Endothelial cell of umbilical vein (primary cell): Measurements from ENCODE around the gene TIMM23B.
"Not testable (repeated sequence)": the region's sequence is repeated elsewhere in the genome, so short reads cannot be mapped to it uniquely, and the experiment has no call there.

ENCODE experiments used
- CTCF ChIP-seq, 2 donors: IDR thresholded peaks; 1 replicate in 1 of 2; 2 replicates in 1 of 2; pipeline ENCODE4 v1.5.1; 2011; ENCODE audit warnings: low read length in 2 of 2, mild to moderate bottlenecking in 2 of 2, moderate library complexity in 2 of 2, control low read depth in 1 of 2, inconsistent platforms in 1 of 2, low read depth in 1 of 2; ENCODE audit not compliant: insufficient read depth in 1 of 2; ENCODE audit errors: extremely low read depth in 1 of 2
- EZH2 ChIP-seq: IDR thresholded peaks from 2 replicates; pipeline ENCODE4 v1.6.1; 2012; ENCODE audit warnings: borderline replicate concordance, low read depth, mild to moderate bottlenecking, moderate library complexity, low read length, inconsistent platforms; ENCODE audit not compliant: severe bottlenecking
- FOS ChIP-seq: IDR thresholded peaks from 2 replicates; pipeline ENCODE4 v1.6.1; 2011; ENCODE audit warnings: mild to moderate bottlenecking, low read length, moderate library complexity, borderline replicate concordance; ENCODE audit not compliant: insufficient read depth
- GATA2 ChIP-seq: IDR thresholded peaks from 2 replicates; pipeline ENCODE4 v1.7.0; 2011; ENCODE audit warnings: low read depth, mild to moderate bottlenecking, moderate library complexity, mixed read lengths, low read length; ENCODE audit not compliant: insufficient read length, insufficient read depth
- JUN ChIP-seq: IDR thresholded peaks from 2 replicates; pipeline ENCODE4 v1.6.1; 2011; ENCODE audit warnings: borderline replicate concordance, low read depth; ENCODE audit not compliant: insufficient read length, insufficient read depth
- MAX ChIP-seq: IDR thresholded peaks from 2 replicates; pipeline ENCODE4 v1.6.1; 2011; ENCODE audit not compliant: insufficient read depth, insufficient read length
- MYC ChIP-seq: IDR thresholded peaks from one replicate; pipeline ENCODE4 v1.6.1; 2011; ENCODE audit warnings: mild to moderate bottlenecking, low read depth, low read length
- POLR2A ChIP-seq: IDR thresholded peaks from 2 replicates; pipeline ENCODE4 v1.6.1; 2012; ENCODE audit warnings: low read depth, mild to moderate bottlenecking, control low read depth, low read length
- POLR2AphosphoS5 ChIP-seq: IDR thresholded peaks from 2 replicates; pipeline ENCODE4 v1.6.1; 2012; ENCODE audit warnings: low read depth, mild to moderate bottlenecking, control low read depth, low read length, moderate library complexity; ENCODE audit not compliant: insufficient read depth

- TF ChIP-seq CTCF (IDR thresholded peaks at IDR 0.05; ENCODE audit: extremely low read depth in 1 of 2, insufficient read depth in 1 of 2, low read depth in 1 of 2, low read length in 2 of 2); EZH2; POLR2A; JUN; POLR2AphosphoS5; MYC; FOS; MAX; GATA2: not testable (repeated sequence)
Measured at GRCh38 chr10:49922041-49922440, 19.8 kb upstream of the TIMM23B start.
